AG20443 (cell line): Measurements from ENCODE around the gene SRXN1.
A peak's percentile ranks its signal among the peaks of the same experiment; 100 is the strongest.

Source experiments
- DNase-seq: peaks from one replicate; pipeline ENCODE4 v3.0.0; 2012; ENCODE audit warnings: low spot score, mixed read lengths

SRXN1 gene

DNA sequence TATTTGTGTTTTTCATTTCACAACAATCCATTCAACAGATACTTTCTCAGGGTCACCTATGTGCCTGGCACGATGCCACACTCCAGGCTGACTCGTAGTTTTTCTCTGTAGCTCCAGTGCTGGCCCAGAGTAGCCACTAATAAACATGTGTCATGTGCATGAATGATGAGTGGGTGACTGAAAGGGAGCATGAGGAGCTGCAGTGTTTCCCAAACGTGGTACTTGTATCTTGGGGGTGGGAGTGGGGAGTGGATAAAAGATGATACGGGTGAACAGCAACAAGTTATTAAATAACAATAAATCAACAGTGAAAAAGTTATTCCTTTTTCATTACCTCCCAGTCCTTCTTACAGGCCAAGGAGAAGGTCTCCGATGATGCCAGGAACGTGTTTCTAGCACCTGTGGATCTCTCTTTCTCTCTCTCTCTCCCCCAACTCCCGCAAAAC lies 17.1 kb downstream of the SRXN1 start:
- DNase-seq = no peak

DNA sequence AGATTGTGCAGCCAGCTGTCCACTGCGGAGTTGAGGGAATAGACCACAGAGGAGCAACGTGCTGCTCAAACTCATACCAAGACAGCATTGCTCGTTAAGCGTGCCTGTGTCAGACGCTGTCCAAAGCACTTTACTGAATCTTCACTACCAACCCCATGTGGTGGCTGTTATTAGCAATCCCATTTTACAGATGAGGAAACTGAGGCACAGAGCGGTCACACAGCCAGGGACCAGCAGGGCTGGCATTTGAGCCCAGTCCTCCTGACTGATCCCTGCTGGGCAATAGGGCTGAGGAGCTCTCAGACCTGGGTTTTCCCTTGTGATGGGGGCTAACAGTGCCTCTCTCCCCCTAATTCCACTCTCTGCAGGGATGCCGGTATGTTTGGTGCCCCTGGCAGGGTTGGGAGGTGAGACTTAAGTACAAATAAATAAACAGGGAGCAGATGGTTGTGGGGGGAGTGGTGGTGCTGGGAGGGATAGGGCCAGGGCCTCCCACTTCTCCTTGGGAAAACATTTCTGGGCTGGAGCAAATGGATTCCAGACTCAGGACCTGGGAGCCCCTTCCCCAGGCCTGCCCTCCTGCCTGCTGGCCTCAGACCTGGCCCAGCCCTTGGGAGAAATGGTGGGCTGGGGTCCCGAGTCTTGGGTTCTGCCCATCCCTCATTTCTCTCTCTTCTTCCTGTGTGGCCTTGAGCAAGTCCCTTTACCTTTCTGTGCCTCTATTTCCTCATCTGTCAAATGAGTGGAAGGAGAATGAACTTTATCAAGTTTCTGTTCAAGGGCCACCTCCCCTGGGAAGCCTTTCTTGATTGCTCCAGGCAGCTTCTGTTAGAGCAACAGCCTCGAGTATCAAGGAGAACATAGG lies 17.7 kb downstream of the SRXN1 start:
- DNase-seq = no peak

DNA sequence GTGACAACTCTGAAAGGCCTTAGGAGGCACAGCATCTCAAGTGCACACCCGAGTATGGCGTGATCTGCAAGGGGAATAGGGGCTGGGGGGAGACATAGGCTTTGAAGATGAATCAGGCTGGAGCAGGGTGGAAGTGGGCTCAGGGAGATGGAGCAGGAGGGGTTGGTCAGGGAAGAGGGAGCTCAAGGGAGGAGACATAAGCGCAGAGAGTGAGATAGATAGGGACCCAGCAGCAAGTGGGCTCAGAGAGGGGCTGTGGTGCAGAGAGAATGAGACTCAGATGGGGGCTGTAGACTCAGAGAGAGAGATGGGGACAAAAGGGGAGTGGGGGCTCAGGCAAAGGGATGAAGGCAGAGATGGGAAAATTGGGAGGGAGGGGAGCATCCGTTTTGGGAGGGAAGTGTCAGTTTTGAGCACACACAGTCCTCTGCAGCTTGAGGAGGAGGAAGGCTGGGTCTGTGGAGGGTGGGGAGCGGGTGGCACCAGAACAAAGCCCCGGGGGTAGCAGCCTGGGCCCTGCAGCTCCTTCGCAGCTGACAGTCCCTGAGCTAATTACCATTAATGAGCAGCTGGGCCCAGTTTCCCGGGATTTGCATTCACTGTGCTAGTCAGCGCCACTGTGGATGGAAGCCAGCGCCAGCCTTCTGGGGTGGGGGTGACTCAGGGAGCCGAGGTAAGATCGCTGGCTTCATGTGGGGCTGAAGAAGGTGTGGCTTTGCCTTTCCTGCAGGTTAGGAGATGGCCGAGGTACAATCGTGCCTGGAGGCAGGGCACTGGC lies 18.7 kb downstream of the SRXN1 start:
- DNase-seq = no peak

DNA sequence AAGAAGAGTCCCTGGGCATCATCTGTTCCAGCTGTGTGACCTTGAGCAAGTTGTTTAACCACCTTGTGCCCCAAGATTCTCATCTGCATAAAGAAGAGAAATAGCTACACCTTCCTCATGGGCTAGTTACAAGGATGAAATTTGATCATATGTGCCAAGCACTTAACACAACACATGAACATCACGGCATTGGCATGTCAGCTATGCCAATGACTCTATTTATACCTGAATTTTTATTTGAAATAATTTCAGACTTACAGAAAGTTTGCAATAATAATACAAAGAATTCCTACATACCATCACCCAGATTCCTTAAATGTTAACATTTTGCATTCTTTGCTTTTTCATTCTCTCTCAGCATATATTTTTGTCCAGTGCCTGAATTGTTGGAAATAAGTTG lies 21.9 kb downstream of the SRXN1 start:
- no peak for DNase-seq

DNA sequence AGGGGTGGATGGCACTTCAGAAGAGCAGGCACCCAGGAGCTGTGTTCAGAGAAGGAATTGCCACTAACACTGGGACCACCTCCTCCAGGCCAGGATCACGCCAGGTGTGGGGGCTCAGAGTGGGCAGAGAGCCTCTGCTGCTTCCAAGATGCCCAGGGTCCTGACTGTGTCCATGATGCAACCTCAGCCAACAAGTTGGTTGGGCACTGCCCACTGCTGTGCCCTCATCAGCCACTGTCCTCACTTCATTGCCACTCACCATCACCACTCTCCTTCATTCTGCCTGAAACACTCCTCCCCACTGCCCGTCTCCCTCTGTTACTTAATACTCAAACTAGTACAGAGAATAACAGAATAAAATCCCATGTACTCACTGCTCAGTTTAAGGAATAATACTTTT lies 26.4 kb downstream of the SRXN1 start:
- DNase-seq = no peak

DNA sequence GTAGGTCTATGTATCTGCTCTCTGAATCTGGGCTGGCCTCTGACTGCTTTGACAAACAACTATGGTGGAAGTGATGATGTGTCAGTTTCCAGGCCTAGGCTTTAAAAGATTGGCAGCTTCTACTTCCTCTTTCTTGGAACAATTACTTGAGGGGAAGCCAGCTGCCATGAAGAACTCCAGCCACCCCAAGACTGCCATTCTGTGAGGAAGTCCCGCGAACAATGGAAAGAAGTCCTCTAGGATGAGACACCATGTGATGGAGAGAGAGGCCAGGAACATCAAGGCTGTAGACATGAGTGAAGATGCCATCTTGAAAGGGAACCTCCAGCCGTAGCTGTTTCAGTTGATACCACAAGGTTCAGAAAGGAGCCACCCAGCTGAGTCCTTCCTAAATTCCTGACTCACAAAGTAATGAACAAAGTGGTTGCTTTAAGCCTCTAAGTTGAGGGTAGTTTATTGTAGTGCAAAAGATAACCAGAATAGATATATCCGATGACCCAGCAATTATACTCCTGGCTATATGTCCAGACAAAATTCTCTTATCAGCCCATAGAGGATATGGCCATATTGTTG lies 27.6 kb downstream of the SRXN1 start:
- no peak for DNase-seq

DNA sequence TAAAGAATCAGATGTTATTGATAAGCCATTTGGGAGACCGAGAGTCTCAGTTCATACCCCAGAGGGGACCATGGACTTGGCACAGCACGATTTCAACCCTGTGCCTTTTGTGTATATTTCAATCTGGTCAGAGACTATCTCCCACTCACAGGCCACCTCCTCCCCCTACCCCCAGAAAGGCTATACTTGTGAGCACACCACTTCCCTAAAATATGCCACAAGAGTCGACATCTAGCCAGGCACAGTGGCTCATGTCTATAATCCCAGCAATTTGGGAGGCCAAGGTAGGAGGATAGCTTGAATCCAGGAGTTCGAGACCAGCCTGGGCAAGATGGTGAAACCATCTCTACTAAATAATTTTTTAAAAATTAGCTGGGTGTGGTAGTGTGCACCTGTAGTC lies 29.3 kb downstream of the SRXN1 start:
- no peak for DNase-seq

DNA sequence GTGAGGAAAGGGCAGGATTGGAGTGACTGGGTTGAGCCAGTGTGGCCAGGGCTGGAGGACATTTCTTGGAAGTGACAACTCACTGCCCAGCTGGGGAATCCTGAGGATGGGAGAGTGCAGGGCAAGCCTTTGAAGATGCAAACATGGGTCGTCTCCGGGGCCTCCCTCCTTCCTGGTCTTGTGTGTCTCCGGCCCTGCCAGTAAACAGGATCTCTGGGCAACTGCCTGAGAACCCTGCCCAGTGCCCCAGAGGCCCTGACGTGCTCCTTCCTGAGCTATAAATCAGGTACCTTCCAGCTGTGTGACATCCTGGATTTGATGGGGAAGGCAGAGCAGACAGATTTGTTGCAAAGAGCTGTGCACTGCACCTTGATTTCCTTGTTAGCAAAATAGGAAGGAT lies 30.0 kb downstream of the SRXN1 start:
- DNase-seq = no peak

DNA sequence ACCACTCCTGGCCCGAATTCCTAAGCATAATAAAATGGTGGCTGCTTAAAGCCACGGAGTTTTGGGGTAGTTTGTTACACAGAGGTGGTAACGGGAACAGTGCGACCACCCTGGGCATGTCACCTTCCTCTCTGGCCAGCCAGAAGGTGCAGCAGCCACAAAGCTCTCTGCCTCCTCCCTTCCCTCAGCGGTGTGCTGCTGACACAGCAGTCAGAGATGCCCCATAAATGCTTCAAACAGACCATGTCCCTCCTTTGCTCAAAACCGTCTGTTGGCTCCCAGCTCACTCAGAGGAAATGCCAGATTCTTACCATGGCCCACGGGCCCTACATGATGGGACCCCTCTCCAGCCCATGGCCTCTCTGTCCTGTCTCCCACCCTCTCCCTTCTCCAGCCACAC lies 30.8 kb downstream of the SRXN1 start:
- DNase-seq = no peak

DNA sequence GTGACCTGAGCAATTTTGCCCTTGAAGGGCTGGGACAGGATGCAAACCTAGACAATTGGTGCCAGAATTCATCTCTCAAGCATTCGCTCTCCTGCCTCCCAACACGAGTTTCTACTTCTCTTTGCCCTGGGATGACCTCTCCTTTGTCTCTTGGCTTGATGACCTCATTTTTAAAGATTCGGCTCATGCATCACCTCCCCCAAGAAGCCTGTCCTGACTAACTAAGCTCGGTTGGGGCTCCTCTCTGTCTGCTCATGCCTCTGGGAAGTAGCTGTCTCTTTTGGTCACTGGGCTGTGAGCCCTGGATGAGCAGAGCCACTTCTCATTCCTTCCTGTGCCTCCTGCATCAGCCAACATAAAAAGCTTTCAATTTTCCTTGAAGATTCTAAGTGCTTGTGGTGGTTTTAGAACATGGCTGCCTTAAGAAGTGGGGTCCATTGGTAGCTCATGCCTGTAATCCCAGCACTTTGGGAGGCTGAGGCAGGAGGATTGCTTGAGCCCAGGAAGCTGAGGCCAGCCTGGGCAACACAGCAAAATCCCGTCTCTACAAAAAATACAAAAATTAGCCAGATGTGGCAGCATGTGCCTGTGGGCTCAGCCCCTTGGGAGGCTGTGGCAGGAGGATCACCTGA lies 31.8 kb downstream of the SRXN1 start:
- peak; percentile 46 for DNase-seq

DNA sequence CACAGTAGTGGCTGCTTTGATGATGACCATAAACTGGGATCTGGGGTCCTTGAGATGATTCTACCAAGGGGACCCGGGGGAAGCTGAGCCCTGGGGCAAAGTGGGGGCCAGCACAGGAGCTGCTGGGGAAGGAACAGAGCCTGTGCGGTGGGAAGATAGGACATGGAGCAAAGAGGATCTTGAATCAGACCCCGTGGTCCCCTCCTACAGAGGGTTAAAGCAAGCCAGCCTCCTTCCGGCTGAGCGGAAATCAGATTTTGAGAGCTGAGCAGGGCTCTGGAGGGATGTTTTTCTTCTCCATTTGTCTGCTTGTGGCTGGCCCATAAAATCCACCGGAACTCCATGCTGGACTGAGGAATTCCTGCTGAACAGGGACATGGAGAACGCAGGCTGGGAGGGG lies 32.8 kb downstream of the SRXN1 start:
- DNase-seq = no peak

DNA sequence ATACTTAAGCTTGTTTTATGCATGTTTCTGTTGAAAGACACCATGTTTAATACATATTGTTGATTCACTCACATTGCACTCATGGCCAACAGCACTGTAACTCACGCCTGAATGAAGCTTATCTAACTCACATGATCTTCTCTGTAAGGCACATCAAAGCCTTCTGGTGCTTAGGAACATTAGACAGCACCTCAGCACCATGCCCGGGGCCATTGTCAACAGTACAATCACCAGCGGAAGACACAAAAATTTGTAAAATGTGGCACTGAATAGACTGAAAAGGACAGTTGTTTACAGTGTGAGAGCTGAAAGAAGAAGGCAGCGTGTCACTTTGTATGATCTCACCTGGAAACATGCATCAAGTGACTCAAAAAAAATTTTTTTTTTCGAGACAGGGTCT lies 34.0 kb downstream of the SRXN1 start:
- no peak for DNase-seq

DNA sequence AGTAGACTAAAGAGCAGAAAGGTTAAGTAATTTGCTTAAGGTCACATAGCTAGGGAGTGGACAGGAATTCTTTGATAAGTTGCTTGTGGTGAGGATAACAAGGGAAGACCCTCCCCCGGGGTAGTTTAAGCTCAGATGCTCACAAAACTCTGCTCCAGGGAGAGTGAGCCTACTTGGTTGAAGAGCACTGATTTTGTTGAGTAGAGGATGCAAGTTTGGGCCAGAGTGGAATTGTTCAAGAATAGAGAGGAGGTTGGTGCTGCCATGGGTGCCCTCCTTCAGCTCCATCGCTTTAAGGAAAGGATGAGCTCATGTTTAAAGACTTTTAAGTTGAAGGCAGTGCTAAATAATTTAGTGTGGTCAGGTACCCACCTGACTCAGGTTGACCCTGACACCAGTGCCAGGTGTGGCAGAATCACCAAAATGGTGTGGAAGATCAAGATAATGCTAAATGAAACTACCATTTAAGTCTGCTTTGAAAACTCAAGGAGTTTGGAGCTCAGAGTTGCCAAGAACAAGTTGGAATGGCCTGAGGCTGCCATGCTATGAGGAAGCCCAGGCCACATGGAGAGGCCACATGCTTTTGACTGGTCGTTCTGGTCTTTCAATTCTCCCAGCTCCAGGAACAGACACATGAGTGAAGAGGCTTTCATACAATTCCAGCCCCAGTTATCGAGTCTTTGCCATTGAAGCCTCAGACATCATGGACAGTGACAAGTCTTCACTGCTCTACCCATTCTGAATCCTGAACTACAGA lies 34.9 kb downstream of the SRXN1 start:
- DNase-seq = no peak

DNA sequence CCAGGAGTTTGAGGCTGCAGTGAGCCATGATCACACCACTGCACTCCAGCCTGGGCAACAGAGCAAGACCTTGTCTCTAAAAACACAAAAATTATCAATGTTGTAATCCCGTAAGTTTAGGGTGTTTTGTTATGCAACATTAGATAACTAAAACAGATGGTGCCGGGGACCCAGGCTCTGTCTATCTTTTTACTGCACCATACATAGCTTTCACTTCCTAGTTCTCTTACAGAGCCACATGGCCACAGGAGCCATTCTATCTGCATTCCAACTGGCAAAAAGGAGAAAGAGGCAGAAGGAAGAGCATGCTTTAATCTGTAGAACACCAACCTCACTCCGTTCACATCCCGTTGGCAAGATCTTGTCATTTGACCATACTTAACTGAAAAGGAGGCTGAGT lies 37.5 kb downstream of the SRXN1 start:
- DNase-seq = no peak

DNA sequence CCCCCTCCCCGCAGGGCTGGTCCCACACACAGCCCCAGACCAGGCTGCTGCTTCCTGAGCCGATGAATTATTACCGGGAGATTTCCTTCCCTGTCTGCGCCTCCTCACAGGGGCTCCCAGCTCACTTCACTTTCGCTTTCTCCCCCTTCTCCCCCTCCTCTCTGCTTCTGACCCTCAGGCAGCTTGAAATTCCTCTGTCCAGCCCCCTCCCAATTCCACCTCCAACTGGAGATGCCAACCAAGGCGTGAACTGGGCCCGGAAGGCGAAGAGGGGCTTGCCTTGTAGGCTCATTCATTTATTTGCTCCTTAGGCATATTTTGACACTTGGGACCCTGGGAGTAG lies 41.2 kb downstream of the SRXN1 start:
- DNase-seq = no peak

DNA sequence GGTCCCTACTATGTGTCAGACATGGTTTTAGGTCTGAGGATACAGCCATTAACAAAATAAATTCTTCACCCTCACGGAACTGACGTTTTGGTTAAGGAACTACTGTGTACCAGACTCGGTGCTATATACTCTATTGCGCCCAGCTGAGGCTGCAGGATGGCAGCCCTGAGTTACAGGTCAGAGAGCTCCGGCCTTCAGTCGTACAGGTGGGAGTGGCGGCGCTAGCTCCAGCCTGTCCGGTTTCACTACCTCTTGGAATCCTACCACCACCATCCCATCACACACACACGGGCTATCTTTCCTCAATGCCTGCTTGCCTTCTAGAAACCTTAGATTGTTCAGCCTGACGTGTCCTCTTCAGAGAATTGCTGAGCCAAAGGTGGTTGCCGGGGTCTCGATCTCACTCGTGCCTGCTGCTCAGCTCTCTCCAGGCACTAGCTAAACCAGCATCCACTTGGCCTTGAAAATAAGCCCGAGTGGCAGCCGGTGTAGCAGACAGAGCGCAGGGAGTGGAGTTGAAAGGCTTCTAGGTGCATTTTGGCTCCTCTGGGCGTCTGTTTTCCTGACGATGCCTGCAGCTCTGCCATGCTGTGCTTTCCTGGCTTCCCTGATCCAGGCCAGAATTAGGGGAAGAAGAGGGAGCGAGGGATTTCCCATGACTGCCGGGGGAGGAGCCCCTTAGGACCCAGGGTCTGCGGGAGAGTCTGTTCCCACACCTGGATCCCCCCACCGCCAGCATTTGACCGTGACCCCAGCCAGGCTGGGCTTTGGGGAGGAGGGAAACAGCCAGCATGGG lies 41.8 kb downstream of the SRXN1 start:
- no peak for DNase-seq

DNA sequence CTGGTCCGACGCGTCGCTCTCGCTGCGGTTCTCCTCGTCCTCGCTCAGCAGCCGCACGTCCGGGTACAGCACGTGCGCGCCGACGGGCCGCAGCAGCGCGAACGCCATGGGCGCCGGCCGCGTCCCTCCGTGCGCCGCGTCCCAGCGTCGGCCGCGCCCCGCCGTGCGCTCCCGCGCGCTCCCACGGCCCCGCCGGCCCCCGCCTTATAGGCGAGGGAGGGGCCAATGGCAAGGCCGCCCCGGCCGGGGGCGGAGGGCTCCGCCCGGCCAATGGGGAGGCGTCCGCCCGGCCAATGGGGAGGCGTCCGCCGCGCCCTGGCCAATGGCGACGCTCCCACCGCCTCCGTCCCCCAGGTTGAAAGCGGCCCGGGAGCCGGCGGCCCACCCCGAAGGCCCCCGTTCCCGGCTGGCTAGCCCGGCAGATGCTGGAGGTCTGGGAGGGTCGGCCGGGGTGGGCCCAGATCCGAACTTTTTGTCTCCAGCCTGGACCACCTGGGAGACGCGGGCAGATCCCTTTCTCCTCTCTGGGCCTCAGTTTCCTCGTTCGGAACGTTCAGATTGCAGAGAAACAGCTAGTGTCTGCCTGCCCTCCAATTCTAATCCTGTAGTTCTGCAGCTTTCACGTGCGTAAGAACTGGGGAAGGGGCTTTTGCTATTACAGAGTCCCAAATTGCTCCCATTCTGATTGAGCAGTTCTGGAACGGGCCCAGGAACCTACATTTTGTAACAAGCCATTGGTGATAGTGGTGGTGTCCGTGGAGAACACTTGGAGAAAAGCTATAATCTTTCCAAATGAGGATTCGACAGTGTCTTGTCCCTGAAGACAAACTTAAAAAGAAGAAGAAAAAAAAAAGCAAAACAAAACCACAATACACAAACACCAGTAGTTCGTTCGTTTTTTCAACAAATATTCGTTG lies 42.6 kb downstream of the SRXN1 start, which contains the start of gene TCF15:
Gene TCF15 (minus strand): TSS at position 180 of the 917 bp plus-strand sequence. CDS start 72 bp downstream, at position 108.
- peak; percentile 53 for DNase-seq

DNA sequence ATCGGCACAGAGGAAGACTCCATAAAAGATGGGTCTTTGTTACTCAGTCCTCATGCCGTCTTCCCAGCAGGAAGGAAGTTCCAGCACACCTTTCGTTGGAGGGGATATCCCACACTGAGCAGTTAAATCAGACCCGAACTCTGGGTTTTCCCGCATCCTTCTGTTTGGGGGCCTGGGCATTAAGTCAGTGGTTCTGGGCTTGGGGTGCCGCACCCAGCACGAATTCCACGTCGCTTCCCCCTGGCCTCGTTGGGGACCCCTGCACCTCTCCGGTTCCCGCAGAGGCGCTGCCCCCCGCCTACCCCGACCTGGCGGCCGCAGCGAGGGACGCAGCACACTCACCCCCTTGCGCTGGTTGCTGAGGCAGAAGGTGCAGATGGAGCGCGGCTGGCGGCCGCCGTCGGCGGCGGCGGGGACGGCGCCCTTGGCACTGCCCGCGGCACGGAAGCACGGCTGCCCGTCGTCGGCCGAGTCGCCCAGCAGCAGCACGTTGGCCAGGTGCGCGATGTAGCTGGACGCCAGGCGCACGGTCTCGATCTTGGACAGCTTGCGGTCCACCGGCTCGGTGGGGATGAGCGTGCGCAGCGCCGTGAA lies 43.5 kb downstream of the SRXN1 start:
- no peak for DNase-seq

DNA sequence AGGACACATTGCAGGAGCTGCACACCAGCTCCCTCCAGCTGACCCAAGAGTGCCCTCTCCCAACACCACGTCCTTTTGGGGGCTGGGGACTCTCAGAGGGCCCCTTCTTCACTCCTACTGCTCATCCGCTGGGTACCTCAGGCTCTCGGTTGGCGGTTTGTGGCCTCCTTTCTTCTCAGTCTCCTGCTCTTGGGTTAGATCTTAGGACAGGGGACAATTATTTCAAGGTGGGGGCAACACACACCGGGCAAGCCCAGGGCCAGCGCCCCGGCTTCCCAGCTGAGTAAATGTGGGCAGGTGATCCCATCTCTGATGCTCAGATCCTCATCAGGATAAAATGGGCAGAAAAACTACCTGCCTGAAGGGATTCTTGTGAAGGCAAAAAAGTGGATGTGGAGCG lies 44.0 kb downstream of the SRXN1 start:
- no peak for DNase-seq
